SK-N-SH (cell line): ENCODE data around the gene FIBP. TPM values are rescaled to one million over a fixed set of nuclear protein-coding genes. Genes with fewer than 3 reads are reported as not detected.

Experiments
- CTCF ChIA-PET: fragments of 300-600, 350-600 bp; formaldehyde crosslinking; extraction: SDS; loops from one replicate; lab custom pipeline; 2021; lab: Yijun Ruan, JAX
- POLR2A ChIA-PET: fragments of 350-600 bp; sonication (Branson Sonifier 250); formaldehyde crosslinking; extraction: SDS; loops from one replicate; lab custom pipeline; 2020; ENCODE audit warnings: antibody characterized with exemption, inconsistent platforms; lab: Yijun Ruan, JAX
- DNase-seq: peaks from one replicate; pipeline ENCODE4 v3.0.0; 2012
- H2AFZ ChIP-seq: fragments of 200-600 bp; sonication (generic); 2 replicates; pipeline ENCODE4 v1.8.1; 2016; ENCODE audit warnings: antibody characterized with exemption, mild to moderate bottlenecking, low read depth
- H3F3A ChIP-seq: fragments of 200-600 bp; sonication (generic); replicated peaks from 2 replicates; pipeline ENCODE3; 2016; ENCODE audit warnings: antibody characterized with exemption, mild to moderate bottlenecking; ENCODE audit not compliant: insufficient read depth
- H3K27ac ChIP-seq, 2 experiments: fragments of 200-500 bp in 1 of 2; fragments of 200-600 bp in 1 of 2; sonication (Bioruptor generic) in 1 of 2; sonication (generic), shearing (Covaris generic) in 1 of 2; 2 replicates each; pipeline versions ENCODE4 v1.5.1 to v1.6.1; 2014 to 2016; ENCODE audit warnings: low read depth in 2 of 2, inconsistent platforms in 1 of 2, low read length in 1 of 2, mild to moderate bottlenecking in 1 of 2, mixed read lengths in 1 of 2
- H3K27me3 ChIP-seq: fragments of 200-600 bp; sonication (generic), shearing (Covaris generic); 2 replicates; pipeline ENCODE4 v1.6.1; 2016; ENCODE audit warnings: mixed run types; ENCODE audit not compliant: insufficient read depth
- H3K36me3 ChIP-seq, 2 experiments: fragments of 200-500 bp in 1 of 2; fragments of 200-600 bp in 1 of 2; sonication (Bioruptor generic) in 1 of 2; sonication (generic) in 1 of 2; replicated peaks in 1 of 2; 2 replicates each; pipeline versions ENCODE3 to v1.5.1; 2014 to 2016; ENCODE audit warnings: low read length in 1 of 2, mild to moderate bottlenecking in 1 of 2; ENCODE audit not compliant: insufficient read depth in 2 of 2, control insufficient read depth in 1 of 2
- H3K4me1 ChIP-seq, 2 experiments: fragments of 200-500 bp in 1 of 2; fragments of 200-600 bp in 1 of 2; sonication (Bioruptor generic) in 1 of 2; sonication (generic), shearing (Covaris generic) in 1 of 2; 2 replicates each; pipeline versions ENCODE4 v1.5.1 to v1.6.1; 2014 to 2016; ENCODE audit warnings: low read depth in 1 of 2, low read length in 1 of 2, mixed run types in 1 of 2; ENCODE audit not compliant: insufficient read depth in 2 of 2, control insufficient read depth in 1 of 2
- H3K4me2 ChIP-seq: fragments of 200-600 bp; sonication (generic), shearing (Covaris generic); 2 replicates; pipeline ENCODE4 v1.6.1; 2017; ENCODE audit warnings: mixed run types
- H3K4me3 ChIP-seq, 2 experiments: fragments of 200-500 bp in 1 of 2; fragments of 200-600 bp in 1 of 2; sonication (Bioruptor generic) in 1 of 2; sonication (generic), shearing (Covaris generic) in 1 of 2; 2 replicates each; pipeline versions ENCODE4 v1.5.1 to v1.8.1; 2014 to 2016; ENCODE audit warnings: low read depth in 2 of 2, inconsistent platforms in 1 of 2, low read length in 1 of 2, mild to moderate bottlenecking in 1 of 2, mixed read lengths in 1 of 2, moderate library complexity in 1 of 2
- H3K79me2 ChIP-seq: fragments of 200-600 bp; sonication (generic); 2 replicates; pipeline ENCODE4 v1.8.1; 2017; ENCODE audit warnings: mild to moderate bottlenecking; ENCODE audit not compliant: insufficient read depth
- H3K9ac ChIP-seq: fragments of 200-600 bp; sonication (generic); 2 replicates; pipeline ENCODE4 v1.6.1; 2017; ENCODE audit warnings: mixed run types
- H3K9me2 ChIP-seq: fragments of 200-600 bp; sonication (generic); 2 replicates; pipeline ENCODE4 v1.6.1; 2017; ENCODE audit warnings: mixed run types
- H3K9me3 ChIP-seq: fragments of 200-600 bp; sonication (generic); 2 replicates; pipeline ENCODE4 v1.6.1; 2017; ENCODE audit warnings: mixed run types, mild to moderate bottlenecking, moderate library complexity
- H4K20me1 ChIP-seq: fragments of 200-600 bp; sonication (generic); 2 replicates; pipeline ENCODE4 v1.6.1; 2017; ENCODE audit warnings: mild to moderate bottlenecking, mixed run types; ENCODE audit not compliant: insufficient read depth
- CTCF ChIP-seq: fragments of 200-600 bp; sonication (generic); IDR thresholded peaks from 2 replicates; pipeline ENCODE4 v1.6.1; 2017; ENCODE audit warnings: antibody characterized with exemption, mild to moderate bottlenecking, moderate library complexity
- FOXJ3 ChIP-seq: sonication (generic); formaldehyde crosslinking; IDR thresholded peaks from 2 replicates; pipeline ENCODE4 v1.5.1; 2020; ENCODE audit warnings: mild to moderate bottlenecking, missing genetic modification reagents
- FOXM1 ChIP-seq: IDR thresholded peaks from 2 replicates; pipeline ENCODE4 v1.4.0; 2012; ENCODE audit warnings: low read depth, mild to moderate bottlenecking
- GABPA ChIP-seq: IDR thresholded peaks from 2 replicates; pipeline ENCODE4 v1.4.0; 2012; ENCODE audit warnings: low read depth, mild to moderate bottlenecking
- IRF3 ChIP-seq: fragments of 150-350 bp; IDR thresholded peaks from 2 replicates; pipeline ENCODE4 v1.6.1; 2016; ENCODE audit warnings: mild to moderate bottlenecking, low read depth, low read length
- JUND ChIP-seq: IDR thresholded peaks from 2 replicates; pipeline ENCODE4 v1.4.0; 2012
- MAX ChIP-seq: IDR thresholded peaks from 2 replicates; pipeline ENCODE4 v1.4.0; 2012; ENCODE audit warnings: low read depth
- NRF1 ChIP-seq: IDR thresholded peaks from 2 replicates; pipeline ENCODE4 v1.6.1; 2012; ENCODE audit warnings: low read depth, mild to moderate bottlenecking, low read length
- POLR2AphosphoS5 ChIP-seq: IDR thresholded peaks from 2 replicates; pipeline ENCODE4 v1.6.1; 2012; ENCODE audit warnings: low read depth, low read length
- RFX5 ChIP-seq: IDR thresholded peaks from 2 replicates; pipeline ENCODE4 v1.6.1; 2012; ENCODE audit warnings: mild to moderate bottlenecking, improper control_type of control experiment, low read length
- RXRA ChIP-seq: IDR thresholded peaks from 2 replicates; pipeline ENCODE4 v1.4.0; 2012; ENCODE audit warnings: low read depth, mild to moderate bottlenecking, borderline replicate concordance
- SMC3 ChIP-seq: IDR thresholded peaks from 2 replicates; pipeline ENCODE4 v1.6.1; 2012; ENCODE audit warnings: low read depth, low read length, improper control_type of control experiment
- TAF1 ChIP-seq: IDR thresholded peaks from 2 replicates; pipeline ENCODE4 v1.6.1; 2012; ENCODE audit warnings: low read depth, mild to moderate bottlenecking, low read length, moderate library complexity, borderline replicate concordance
- TEAD4 ChIP-seq: IDR thresholded peaks from 2 replicates; pipeline ENCODE4 v1.4.0; 2012; ENCODE audit warnings: mild to moderate bottlenecking, borderline replicate concordance; ENCODE audit not compliant: insufficient read depth
- WGBS: methylation state at CpG from one replicate; pipeline ENCODE4 v1.1.6; 2017; ENCODE audit warnings: low lambda C conversion rate; 5-methylcytosine and 5-hydroxymethylcytosine counted together
- polyA plus RNA-seq, 3 experiments: library from polyadenylated mRNA; depleted of rRNA; stranded (reverse); fragments of >200 nt; gene quantifications; 2 replicates each; pipeline ENCODE4 v1.2.3, GENCODE V29; 2012

The FIBP gene
- polyA plus RNA-seq, 1 of the 3 experiments (the other 2 are of a cell fraction): 190 TPM

- TF ChIP-seq SMC3: peak; percentile 5; the same call in 1 of the 2 replicates
- peak; percentile 82; the same call in 1 of the 2 replicates for TF ChIP-seq MAX
- no peak for TF ChIP-seq TAF1
- TF ChIP-seq POLR2AphosphoS5: peak; percentile 75
These were observed 14.7 kb downstream of the FIBP start (continued) for GRCh38 chr11:65873318-65874156.

- Histone ChIP-seq H3F3A (peaks cover 30% of the 10 kb centered on the region), H3K9me2 (no peaks in the 10 kb centered on the region), H3K4me3 (peak within 1 kb of the TSS; percentile 54 to 73), H3K9me3 (no peaks in the 10 kb centered on the region), H2AFZ (peak within 1 kb of the TSS; percentile 77; the same call in 1 of the 2 replicates), H3K4me1 (peaks cover 19 to 26% of the 10 kb centered on the region in 2 experiments; a peak in 3 of 4 replicates), H3K27me3 (no peaks in the 10 kb centered on the region), H4K20me1 (no peaks in the 10 kb centered on the region), H3K9ac (peak within 1 kb of the TSS; percentile 70), H3K79me2 (peaks cover 29% of the 10 kb centered on the region), H3K36me3 (peaks cover 23 to 31% of the 10 kb centered on the region in 2 experiments), H3K27ac (peak within 1 kb of the TSS; percentile 77 to 93), H3K4me2 (peak within 1 kb of the TSS; percentile 97)
- POLR2A ChIA-PET: interaction anchor here (2.2 to 4.8 kb wide), 3 partner anchors 10 to 18 kb away, joined by 11 to 59 read pairs (median 11); partner anchors contain the start of genes CCDC85B, CFL1 and MUS81
- TF ChIP-seq TAF1 (peak; percentile 20; the same call in 1 of the 2 replicates), JUND (no peak)
- DNase-seq: peak; percentile 79
- 10% methylated on average over 7 of the region's 69 CpGs for WGBS
- CTCF ChIA-PET: interaction anchor here (1.2 to 18.4 kb wide), 6 partner anchors 12 to 161 kb away, joined by 3 to 374 read pairs (median 7); partner anchors contain the start of genes CCDC85B, CTSW, FIBP and KAT5
These were observed 15.5 kb downstream of the FIBP start, which contains the start of gene EFEMP2 for GRCh38 chr11:65872586-65873317. EFEMP2 (minus strand) TSS chr11:65872800; CDS start chr11:65872354, 446 bp downstream.

- Histone ChIP-seq H3K36me3 (peaks cover 31 to 37% of the 10 kb centered on the region in 2 experiments), H3K4me2 (peak overlapping the region; percentile 97), H2AFZ (no peak overlapping the region), H3K4me1 (peaks cover 19 to 27% of the 10 kb centered on the region in 2 experiments; a peak in 3 of 4 replicates), H3K9me2 (no peaks in the 10 kb centered on the region), H3K79me2 (peaks cover 34% of the 10 kb centered on the region), H3K9me3 (no peaks in the 10 kb centered on the region), H3K27me3 (no peaks in the 10 kb centered on the region), H3F3A (peaks cover 36% of the 10 kb centered on the region), H3K9ac (peak overlapping the region; percentile 70), H4K20me1 (no peaks in the 10 kb centered on the region), H3K27ac (peak overlapping the region; percentile 77 to 93), H3K4me3 (peak overlapping the region; percentile 54 to 73)
- no peak for TF ChIP-seq IRF3
- no peak for TF ChIP-seq TEAD4
- no peak for TF ChIP-seq NRF1
- no peak for TF ChIP-seq GABPA
- TF ChIP-seq CTCF: no peak; the same call in 1 of the 2 replicates
- TF ChIP-seq FOXJ3 (CRISPR knock-in tag): no peak
- TF ChIP-seq RFX5: no peak
- TF ChIP-seq RXRA: no peak
- no peak for TF ChIP-seq FOXM1
- ChIA-PET POLR2A (interaction anchor here (0.5 to 4.8 kb wide), 10 partner anchors 8 to 669 kb away, joined by 3 to 59 read pairs (median 4); partner anchors contain the start of genes CCDC85B, CFL1, MALAT1 and MUS81), CTCF (interaction anchor here (0.6 to 18.4 kb wide), 12 partner anchors 11 to 216 kb away, joined by 3 to 374 read pairs (median 4); partner anchors contain the start of genes CCDC85B, CTSW, FIBP and KAT5)
- 26% methylated on average over 12 of the region's 26 CpGs for WGBS
- DNase-seq: peak; percentile 75
These were observed 16.3 kb downstream of the FIBP start for GRCh38 chr11:65871811-65872548.
